ENCODE results near the gene SMU1. TPM values are rescaled to one million over a fixed set of nuclear protein-coding genes. Genes with fewer than 3 reads are reported as not detected.

Gene SMU1
- total and polyA plus RNA-seq, 8 donors: 1.7 to 36.2 (median 8.0) TPM

DNA sequence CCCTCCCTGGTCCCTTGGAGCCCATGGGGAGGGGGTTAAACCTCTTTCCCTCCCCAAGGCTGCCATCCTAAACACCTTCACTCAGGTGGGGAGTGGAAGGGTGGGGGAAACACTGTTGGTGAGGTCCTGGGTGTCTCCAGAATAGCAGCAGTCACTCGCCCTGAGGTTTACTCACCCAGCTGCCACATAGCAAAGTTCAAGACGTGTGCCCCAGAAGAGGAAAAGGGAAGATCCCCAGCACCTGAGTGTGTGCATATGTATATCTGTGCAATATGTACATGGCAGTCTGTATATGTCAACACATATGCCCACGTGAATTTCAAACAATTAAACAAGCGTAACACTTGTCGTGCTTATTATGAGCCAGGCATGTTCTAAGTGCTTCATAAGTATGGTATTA, 31.3 kb upstream of the SMU1 start:
- Histone ChIP-seq H3K4me3 (no peak overlapping the region), H3K4me1 (peaks cover 10 to 18% (median 14%) of the 10 kb centered on the region in 4 donors), H3K27ac (peak overlapping the region in 4 of 5 donors; percentile 62 to 71 (median 66)), H3K36me3 (peaks cover 15 to 41% (median 31%) of the 10 kb centered on the region in 4 donors), H3K9me3 (no peaks in the 10 kb centered on the region), H3K27me3 (no peaks in the 10 kb centered on the region)
- intact Hi-C loops (cut with DNase I; ENCODE audit: low total_unique reads): no loop called here
- no peak for DNase-seq
- 50 to 61% (median 56%) methylated on average over 5 of the region's 5 CpGs for WGBS, 5 donors
- TF ChIP-seq POLR2AphosphoS5 (IDR thresholded peaks at IDR 0.05): no peak
- no peak for TF ChIP-seq POLR2A (IDR thresholded peaks at IDR 0.05)
- TF ChIP-seq CTCF (IDR thresholded peaks at IDR 0.05): no peak
- no peak for TF ChIP-seq EP300 (IDR thresholded peaks at IDR 0.05)

DNA sequence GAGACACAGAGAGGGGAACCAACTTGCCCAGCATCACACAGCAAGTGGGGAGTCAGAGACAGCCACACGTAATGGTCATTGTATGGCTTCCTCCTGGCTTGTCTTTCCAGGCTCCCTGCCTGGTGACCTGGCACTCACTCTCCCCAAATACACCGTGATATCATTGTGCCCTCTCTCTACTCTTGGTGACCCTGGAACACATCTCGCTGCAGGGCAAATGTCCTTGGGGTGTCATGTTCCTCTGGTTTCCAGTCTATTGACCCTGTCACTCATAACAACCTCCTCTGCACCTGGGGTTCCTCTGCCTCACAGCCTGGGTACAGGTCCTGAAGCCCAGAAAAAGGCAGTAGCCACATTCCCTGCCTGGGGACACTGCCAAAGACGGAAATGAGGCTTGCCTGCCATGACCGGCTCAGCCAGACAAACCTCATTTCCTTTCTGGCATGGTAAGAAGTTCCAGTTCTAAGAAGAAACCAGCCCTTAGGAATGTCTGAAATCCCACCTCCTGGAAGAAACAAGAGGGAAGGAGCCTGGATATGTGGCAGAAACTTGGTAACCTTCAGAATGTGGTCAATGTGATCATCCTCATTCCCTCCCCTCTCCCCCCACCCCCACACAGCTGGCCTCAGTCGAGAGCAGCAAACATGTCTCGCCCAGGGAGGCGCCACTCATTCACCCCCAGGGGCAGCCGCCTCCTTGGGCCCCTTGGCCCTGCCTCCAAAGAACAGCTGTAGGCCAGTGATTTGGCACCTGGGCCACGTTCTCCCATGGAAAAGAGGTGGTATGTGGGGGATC, 30.6 kb upstream of the SMU1 start:
- Histone ChIP-seq H3K4me1 (peaks cover 10 to 18% (median 14%) of the 10 kb centered on the region in 4 donors), H3K27me3 (no peaks in the 10 kb centered on the region), H3K4me3 (no peak overlapping the region), H3K27ac (peak overlapping the region; percentile 26 to 71 (median 64)), H3K9me3 (no peaks in the 10 kb centered on the region), H3K36me3 (peaks cover 9 to 33% (median 24%) of the 10 kb centered on the region in 4 donors)
- TF ChIP-seq POLR2AphosphoS5 (IDR thresholded peaks at IDR 0.05): no peak
- TF ChIP-seq EP300 (IDR thresholded peaks at IDR 0.05): no peak
- TF ChIP-seq CTCF (IDR thresholded peaks at IDR 0.05): no peak
- no peak for TF ChIP-seq POLR2A (IDR thresholded peaks at IDR 0.05)
- WGBS, 5 donors: 35 to 52% (median 43%) methylated on average over 5 to 10 of the region's 10 CpGs
- peak; percentile 45 to 65 for DNase-seq
- intact Hi-C loops (cut with DNase I; ENCODE audit: low total_unique reads): no loop called here

GRCh38 chr9:33106372-33106771, 29.9 kb upstream of the SMU1 start:
- no peak for DNase-seq
- H3K36me3 ChIP-seq: peaks cover 2 to 27% (median 17%) of the 10 kb centered on the region in 4 donors
- no peak for TF ChIP-seq POLR2A (IDR thresholded peaks at IDR 0.05)
- TF ChIP-seq POLR2AphosphoS5 (IDR thresholded peaks at IDR 0.05): no peak
- no peak for TF ChIP-seq EP300 (IDR thresholded peaks at IDR 0.05)
- no peak for TF ChIP-seq CTCF (IDR thresholded peaks at IDR 0.05)
- no peaks in the 10 kb centered on the region for H3K27me3 ChIP-seq
- H3K4me3 ChIP-seq: no peak overlapping the region
- peaks cover 10 to 18% (median 14%) of the 10 kb centered on the region in 4 donors for H3K4me1 ChIP-seq
- H3K9me3 ChIP-seq: no peaks in the 10 kb centered on the region
- intact Hi-C loops (cut with DNase I; ENCODE audit: low total_unique reads): no loop called here
- H3K27ac ChIP-seq: peak overlapping the region in 4 of 5 donors; percentile 62 to 71 (median 66)
- WGBS, 5 donors: 63 to 82% (median 75%) methylated on average over 4 of the region's 4 CpGs

DNA sequence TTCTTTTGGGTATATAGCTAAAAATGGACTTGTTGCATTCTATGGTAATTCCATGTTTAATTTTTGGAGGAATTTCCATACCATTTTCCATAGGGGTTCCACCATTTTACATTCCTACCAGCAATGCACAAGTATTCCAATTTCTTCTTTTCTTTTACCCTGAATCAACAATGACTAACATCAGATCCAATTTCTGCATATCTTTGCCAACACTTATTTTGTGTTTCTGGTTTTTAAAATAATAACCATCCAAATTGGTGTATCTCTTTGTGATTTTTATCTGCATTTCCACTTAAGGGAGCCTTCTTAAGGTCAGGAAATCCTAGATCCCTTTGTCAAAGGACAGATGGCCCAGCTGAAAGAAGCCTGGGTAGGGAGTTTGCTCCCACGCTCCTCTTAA, 29.5 kb upstream of the SMU1 start:
- no peak for DNase-seq
- Histone ChIP-seq H3K27me3 (no peaks in the 10 kb centered on the region), H3K27ac (peak overlapping the region in 2 of 5 donors; percentile 62 to 64), H3K4me3 (no peak overlapping the region), H3K4me1 (peaks cover 10 to 18% (median 14%) of the 10 kb centered on the region in 4 donors), H3K36me3 (peaks cover 0 to 23% (median 14%) of the 10 kb centered on the region in 4 donors), H3K9me3 (no peaks in the 10 kb centered on the region)
- intact Hi-C loops (cut with DNase I; ENCODE audit: low total_unique reads): no loop called here
- TF ChIP-seq POLR2A (IDR thresholded peaks at IDR 0.05) (no peak), EP300 (IDR thresholded peaks at IDR 0.05) (no peak), POLR2AphosphoS5 (IDR thresholded peaks at IDR 0.05) (no peak), CTCF (IDR thresholded peaks at IDR 0.05) (no peak)
- 89 to 100% (median 97%) methylated on average over 1 of the region's 1 CpG for WGBS, 5 donors
